GM23338 (cell line): Measurements from ENCODE around the gene ERBB3. TPM values are rescaled to one million over a fixed set of nuclear protein-coding genes. Genes with fewer than 3 reads are reported as not detected.

Experiments used
- ATAC-seq: fragments of 200-7000 bp; cut with Tn5 transposase; 3 replicates; pipeline ENCODE4 v1.9.1; 2020
- DNase-seq: peaks from one replicate; pipeline ENCODE4 v3.0.0-alpha.2; 2015; ENCODE audit warnings: low spot score
- H2AFZ ChIP-seq: fragments of 200-600 bp; sonication (generic); 2 replicates; pipeline ENCODE4 v1.8.0; 2016; ENCODE audit warnings: antibody characterized with exemption, mild to moderate bottlenecking, moderate library complexity
- H3F3A ChIP-seq: fragments of 200-600 bp; sonication (generic); replicated peaks from 2 replicates; pipeline ENCODE4 v1.8.0; 2017; ENCODE audit warnings: antibody characterized with exemption, mixed run types, low read depth
- H3K27ac ChIP-seq: fragments of 200-600 bp; sonication (generic); 2 replicates; pipeline ENCODE4 v1.6.1; 2016; ENCODE audit warnings: low read depth
- H3K27me3 ChIP-seq: fragments of 200-600 bp; sonication (generic); 2 replicates; pipeline ENCODE4 v1.8.0; 2016; ENCODE audit warnings: mild to moderate bottlenecking, mixed run types, moderate library complexity; ENCODE audit not compliant: insufficient read depth
- H3K36me3 ChIP-seq: fragments of 200-600 bp; sonication (generic); 2 replicates; pipeline ENCODE4 v1.8.0; 2016; ENCODE audit warnings: mild to moderate bottlenecking; ENCODE audit not compliant: insufficient read depth
- H3K4me1 ChIP-seq: fragments of 200-600 bp; sonication (generic); 2 replicates; pipeline ENCODE4 v1.8.0; 2016; ENCODE audit warnings: mild to moderate bottlenecking, moderate library complexity; ENCODE audit not compliant: insufficient read depth
- H3K4me2 ChIP-seq: fragments of 200-600 bp; sonication (generic); 2 replicates; pipeline ENCODE4 v1.7.1; 2017; ENCODE audit warnings: mixed run types
- H3K4me3 ChIP-seq: fragments of 200-600 bp; sonication (generic); 2 replicates; pipeline ENCODE4 v1.6.1; 2016; ENCODE audit warnings: mixed run types
- H3K79me2 ChIP-seq: fragments of 200-600 bp; sonication (generic); replicated peaks from 2 replicates; pipeline ENCODE4 v1.8.0; 2017; ENCODE audit warnings: mild to moderate bottlenecking; ENCODE audit not compliant: insufficient read depth
- H3K9me2 ChIP-seq: fragments of 200-600 bp; sonication (generic); 2 replicates; pipeline ENCODE4 v1.8.0; 2017; ENCODE audit not compliant: insufficient read depth
- H4K20me1 ChIP-seq: fragments of 200-600 bp; sonication (generic); replicated peaks from 2 replicates; pipeline ENCODE4 v1.8.0; 2017; ENCODE audit warnings: mild to moderate bottlenecking; ENCODE audit not compliant: insufficient read depth
- H3K27ac Mint-ChIP-seq: 2 replicates; pipeline ENCODE4 v1.8.0; 2020; ENCODE audit warnings: inconsistent platforms, mild to moderate bottlenecking, moderate library complexity, mixed read lengths
- H3K27me3 Mint-ChIP-seq: 3 replicates; pipeline ENCODE4 v1.8.0; 2022; ENCODE audit warnings: low read depth, mild to moderate bottlenecking, moderate library complexity, mixed read lengths, inconsistent platforms; ENCODE audit not compliant: insufficient read depth, poor library complexity
- H3K36me3 Mint-ChIP-seq: 3 replicates; pipeline ENCODE4 v1.8.0; 2021; ENCODE audit warnings: low read depth, mild to moderate bottlenecking, inconsistent platforms, moderate library complexity, mixed read lengths
- H3K4me1 Mint-ChIP-seq: 3 replicates; pipeline ENCODE4 v1.8.0; 2020; ENCODE audit warnings: mild to moderate bottlenecking, inconsistent platforms, mixed read lengths
- H3K4me3 Mint-ChIP-seq: 3 replicates; pipeline ENCODE4 v1.8.0; 2021; ENCODE audit warnings: moderate library complexity, mild to moderate bottlenecking, inconsistent platforms, mixed read lengths
- H3K9me3 Mint-ChIP-seq: 3 replicates; pipeline ENCODE4 v1.8.0; 2020; ENCODE audit warnings: moderate library complexity, mild to moderate bottlenecking, inconsistent platforms, mixed read lengths
- CREB1 ChIP-seq: fragments of 250-450 bp; sonication (Bioruptor Pico); IDR thresholded peaks from 2 replicates; pipeline ENCODE4 v1.5.0; 2020; ENCODE audit warnings: low read depth, mild to moderate bottlenecking, moderate library complexity
- POLR2AphosphoS5 ChIP-seq: IDR thresholded peaks from 2 replicates; pipeline ENCODE4 v1.6.1; 2016; ENCODE audit warnings: antibody characterized with exemption, low read depth
- REST ChIP-seq: IDR thresholded peaks from one replicate; pipeline ENCODE4 v1.6.1; 2018; ENCODE audit warnings: antibody characterized with exemption; ENCODE audit not compliant: unreplicated experiment
- STAT1 ChIP-seq: IDR thresholded peaks from one replicate; pipeline ENCODE4 v1.6.1; 2016; ENCODE audit warnings: antibody characterized with exemption; ENCODE audit not compliant: unreplicated experiment
- ZNF331 ChIP-seq: fragments of 250-450 bp; sonication (Bioruptor Pico); IDR thresholded peaks from 2 replicates; pipeline ENCODE4 v1.5.0; 2020; ENCODE audit warnings: low read depth, mild to moderate bottlenecking, moderate library complexity
- ZNF462 ChIP-seq: fragments of 250-450 bp; sonication (Bioruptor Pico); IDR thresholded peaks from 2 replicates; pipeline ENCODE4 v1.5.0; 2020; ENCODE audit warnings: mild to moderate bottlenecking, moderate library complexity
- polyA plus RNA-seq: library from polyadenylated mRNA; unstranded; fragments of >200 nt; fragmentation: Nextera tagmentation; extraction: Ambion mirVana; gene quantifications from 2 replicates; pipeline ENCODE4 v1.2.1, GENCODE V29; 2016
- total RNA-seq: library from RNA; depleted of rRNA; stranded (reverse); fragments of >200 nt; shearing (Covaris generic); gene quantifications from 2 replicates; pipeline ENCODE4 v1.2.3, GENCODE V29; 2014
- TF ChIP-seq, protein P1 (sequence below), 2 experiments: fragments of 200-600 bp in 1 of 2; sonication (generic) in 1 of 2; conservative IDR thresholded peaks; 2 replicates each; pipeline versions ENCODE4 v1.5.1 to v1.6.1; 2016 to 2017; ENCODE audit warnings: antibody characterized with exemption in 2 of 2, low read depth in 2 of 2, mild to moderate bottlenecking in 2 of 2, moderate library complexity in 1 of 2

ERBB3 gene
- total and polyA plus RNA-seq, 2 experiments from 2014 or later = 21.0 to 54.4 TPM

GRCh38 chr12:56127485-56127887 is 47.5 kb downstream of the ERBB3 start:
- Mint-ChIP-seq H3K9me3 (no peaks in the 10 kb centered on the region), H3K4me3 (peak overlapping the region; percentile 98), H3K27me3 (peaks cover 3% of the 10 kb centered on the region), H3K27ac (peak overlapping the region; percentile 93), H3K36me3 (peaks cover 29% of the 10 kb centered on the region), H3K4me1 (peaks cover 30% of the 10 kb centered on the region)
- no peak for DNase-seq
- Histone ChIP-seq H3K4me2 (peak overlapping the region; percentile 72), H3K4me3 (peak overlapping the region; percentile 44), H4K20me1 (peaks cover 13% of the 10 kb centered on the region; the same call in 1 of the 2 replicates), H3K27me3 (no peaks in the 10 kb centered on the region), H3F3A (peaks cover 4% of the 10 kb centered on the region; the same call in 1 of the 2 replicates), H2AFZ (no peak overlapping the region), H3K4me1 (peaks cover 17% of the 10 kb centered on the region), H3K36me3 (peaks cover 13% of the 10 kb centered on the region), H3K79me2 (peaks cover 21% of the 10 kb centered on the region), H3K27ac (peak overlapping the region; percentile 60), H3K9me2 (no peaks in the 10 kb centered on the region)
- no peak for ATAC-seq
- TF ChIP-seq POLR2AphosphoS5 (no peak; the same call in 1 of the 2 replicates), ZNF331 (0 out of 2 replicates have a peak, but pooled peaks have one; percentile 17)

GRCh38 chr12:56127888-56128669 is 48.1 kb downstream of the ERBB3 start, which contains the start of gene ESYT1:
TSS of gene ESYT1 (plus strand) at chr12:56128267. CDS start at chr12:56128320, 53 bp downstream.
- Histone ChIP-seq H3K27me3 (no peaks in the 10 kb centered on the region), H3K4me3 (peak within 1 kb of the TSS; percentile 89), H3K79me2 (peaks cover 21% of the 10 kb centered on the region), H4K20me1 (peaks cover 13% of the 10 kb centered on the region; the same call in 1 of the 2 replicates), H3F3A (peaks cover 4% of the 10 kb centered on the region; the same call in 1 of the 2 replicates), H3K36me3 (peaks cover 13% of the 10 kb centered on the region), H3K9me2 (no peaks in the 10 kb centered on the region), H3K4me1 (peaks cover 17% of the 10 kb centered on the region), H3K27ac (peak within 1 kb of the TSS; percentile 60), H2AFZ (no peak within 1 kb of the TSS; the same call in 1 of the 2 replicates), H3K4me2 (peak within 1 kb of the TSS; percentile 89)
- peak; percentile 100 for DNase-seq
- Mint-ChIP-seq H3K4me1 (peaks cover 30% of the 10 kb centered on the region), H3K4me3 (peak within 1 kb of the TSS; percentile 98), H3K27me3 (peaks cover 3% of the 10 kb centered on the region), H3K36me3 (peaks cover 33% of the 10 kb centered on the region), H3K9me3 (no peaks in the 10 kb centered on the region), H3K27ac (peak within 1 kb of the TSS; percentile 98)
- ATAC-seq = peak; percentile 88
- peak; percentile 96 for TF ChIP-seq CREB1 (CRISPR knock-in tag)
- no peak for TF ChIP-seq REST
- no peak for TF ChIP-seq ZNF331
- TF ChIP-seq, protein P1, sequence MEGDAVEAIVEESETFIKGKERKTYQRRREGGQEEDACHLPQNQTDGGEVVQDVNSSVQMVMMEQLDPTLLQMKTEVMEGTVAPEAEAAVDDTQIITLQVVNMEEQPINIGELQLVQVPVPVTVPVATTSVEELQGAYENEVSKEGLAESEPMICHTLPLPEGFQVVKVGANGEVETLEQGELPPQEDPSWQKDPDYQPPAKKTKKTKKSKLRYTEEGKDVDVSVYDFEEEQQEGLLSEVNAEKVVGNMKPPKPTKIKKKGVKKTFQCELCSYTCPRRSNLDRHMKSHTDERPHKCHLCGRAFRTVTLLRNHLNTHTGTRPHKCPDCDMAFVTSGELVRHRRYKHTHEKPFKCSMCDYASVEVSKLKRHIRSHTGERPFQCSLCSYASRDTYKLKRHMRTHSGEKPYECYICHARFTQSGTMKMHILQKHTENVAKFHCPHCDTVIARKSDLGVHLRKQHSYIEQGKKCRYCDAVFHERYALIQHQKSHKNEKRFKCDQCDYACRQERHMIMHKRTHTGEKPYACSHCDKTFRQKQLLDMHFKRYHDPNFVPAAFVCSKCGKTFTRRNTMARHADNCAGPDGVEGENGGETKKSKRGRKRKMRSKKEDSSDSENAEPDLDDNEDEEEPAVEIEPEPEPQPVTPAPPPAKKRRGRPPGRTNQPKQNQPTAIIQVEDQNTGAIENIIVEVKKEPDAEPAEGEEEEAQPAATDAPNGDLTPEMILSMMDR (conservative IDR thresholded peaks at IDR 0.05; ENCODE audit: low read depth in 2 of 2) = 0 out of 4 replicates have a peak, but pooled peaks of 1 of the 2 experiments have one; percentile 6
- TF ChIP-seq ZNF462 (CRISPR knock-in tag) = no peak
- no peak for TF ChIP-seq STAT1
